Erythroblast (primary cell): ENCODE data around the gene NDUFA13.

Experiments used
- GATA1 ChIP-seq: IDR thresholded peaks from 2 replicates; pipeline ENCODE4 v1.6.1; 2011; ENCODE audit warnings: low read depth, mild to moderate bottlenecking, control low read depth, low read length, moderate library complexity
- POLR2A ChIP-seq: IDR thresholded peaks from 2 replicates; pipeline ENCODE4 v1.6.1; 2011; ENCODE audit warnings: mild to moderate bottlenecking, low read length

GRCh38 chr19:19489804-19490204 lies 26.2 kb upstream of the NDUFA13 start:
- no peak for TF ChIP-seq POLR2A
- no peak for TF ChIP-seq GATA1
